Esophagus (tissue), 2 donors: ENCODE data around the gene ZP1. TPM values are rescaled to one million over a fixed set of nuclear protein-coding genes. Genes with fewer than 3 reads are reported as not detected.

ENCODE experiments used
- H3K27ac ChIP-seq, 2 donors: one replicate each; pipeline ENCODE4 v1.5.1; 2013; ENCODE audit warnings: low read depth in 2 of 2, mild to moderate bottlenecking in 2 of 2, inconsistent platforms in 1 of 2, low read length in 1 of 2, moderate library complexity in 1 of 2
- H3K27me3 ChIP-seq, 2 donors: one replicate each; pipeline ENCODE4 v1.6.1; 2013; ENCODE audit warnings: low read length in 2 of 2, control low read depth in 1 of 2, mild to moderate bottlenecking in 1 of 2; ENCODE audit not compliant: insufficient read depth in 2 of 2, control insufficient read depth in 1 of 2
- H3K36me3 ChIP-seq, 2 donors: one replicate each; pipeline ENCODE4 v1.6.1; 2013; ENCODE audit warnings: low read length in 1 of 2; ENCODE audit not compliant: control insufficient read depth in 2 of 2, insufficient read depth in 2 of 2
- H3K4me1 ChIP-seq, 2 donors: one replicate each; pipeline ENCODE4 v1.6.1; 2013; ENCODE audit warnings: low read length in 1 of 2; ENCODE audit not compliant: control insufficient read depth in 2 of 2, insufficient read depth in 2 of 2
- H3K4me3 ChIP-seq, 2 donors: one replicate each; pipeline ENCODE4 v1.5.1; 2013; ENCODE audit warnings: low read length in 2 of 2, mild to moderate bottlenecking in 2 of 2, low read depth in 1 of 2, moderate library complexity in 1 of 2
- H3K9me3 ChIP-seq, 2 donors: one replicate each; pipeline ENCODE4 v1.6.1; 2013; ENCODE audit warnings: mild to moderate bottlenecking in 2 of 2, low read depth in 1 of 2, low read length in 1 of 2, moderate library complexity in 1 of 2; ENCODE audit not compliant: control insufficient read depth in 2 of 2, insufficient read depth in 1 of 2
- WGBS, 2 donors: extraction: QIAGEN DNeasy Blood & Tissue Kit; methylation state at CpG; one replicate each; pipeline ENCODE4 v1.1.7; 2013; 5-methylcytosine and 5-hydroxymethylcytosine counted together
- polyA plus RNA-seq, 2 donors: library from polyadenylated mRNA; stranded (reverse); fragments of 200-250 nt; gene quantifications; one replicate each; pipeline ENCODE4 v1.2.3, GENCODE V29; 2013
- donor health status: healthy with polysubstance abuse.
- donor health status: Bipolar disorder and iron deficiency.

Gene ZP1
- polyA plus RNA-seq, 2 donors: 0.06 to 0.08 TPM

GRCh38 chr11:60852117-60852981 is 15.0 kb upstream of the ZP1 start:
- no peak overlapping the region for H3K27ac ChIP-seq
- peaks cover 0 to 8% of the 10 kb centered on the region in 2 donors for H3K9me3 ChIP-seq
- 53 to 70% methylated on average over 74 to 78 of the region's 78 CpGs for WGBS, 2 donors
- no peak overlapping the region for H3K4me3 ChIP-seq
- no peaks in the 10 kb centered on the region for H3K4me1 ChIP-seq
- H3K27me3 ChIP-seq: no peaks in the 10 kb centered on the region
- H3K36me3 ChIP-seq: peaks cover 9 to 46% of the 10 kb centered on the region in 2 donors

- Histone ChIP-seq H3K4me1 (no peaks in the 10 kb centered on the region), H3K4me3 (no peak overlapping the region), H3K27ac (no peak overlapping the region), H3K36me3 (peaks cover 4 to 39% of the 10 kb centered on the region in 2 donors), H3K9me3 (peaks cover 0 to 8% of the 10 kb centered on the region in 2 donors), H3K27me3 (no peaks in the 10 kb centered on the region)
- 86 to 89% methylated on average over 68 of the region's 68 CpGs for WGBS, 2 donors
These were observed 14.1 kb upstream of the ZP1 start for GRCh38 chr11:60852982-60853950.

GRCh38 chr11:60854140-60854846 is 13.0 kb upstream of the ZP1 start:
- H3K27ac ChIP-seq: no peak overlapping the region
- H3K9me3 ChIP-seq: peaks cover 0 to 8% of the 10 kb centered on the region in 2 donors
- H3K4me1 ChIP-seq: no peaks in the 10 kb centered on the region
- WGBS, 2 donors: 80 to 82% methylated on average over 8 of the region's 8 CpGs
- H3K4me3 ChIP-seq: no peak overlapping the region
- no peaks in the 10 kb centered on the region for H3K27me3 ChIP-seq
- H3K36me3 ChIP-seq: peaks cover 4 to 31% of the 10 kb centered on the region in 2 donors

- Histone ChIP-seq H3K27me3 (no peaks in the 10 kb centered on the region), H3K27ac (no peak overlapping the region), H3K4me1 (no peaks in the 10 kb centered on the region), H3K9me3 (peaks cover 0 to 8% of the 10 kb centered on the region in 2 donors), H3K36me3 (peaks cover 4 to 24% of the 10 kb centered on the region in 2 donors), H3K4me3 (peak overlapping the region in 1 of 2 donors; percentile 5)
- 47 to 65% methylated on average over 8 of the region's 8 CpGs for WGBS, 2 donors
These were observed 12.3 kb upstream of the ZP1 start for GRCh38 chr11:60854847-60855725.

- Histone ChIP-seq H3K27me3 (no peaks in the 10 kb centered on the region), H3K36me3 (peaks cover 0 to 16% of the 10 kb centered on the region in 2 donors), H3K27ac (no peak within 1 kb of the TSS), H3K4me1 (no peaks in the 10 kb centered on the region), H3K9me3 (peaks cover 0 to 8% of the 10 kb centered on the region in 2 donors), H3K4me3 (peak within 1 kb of the TSS in 1 of 2 donors; percentile 5)
- WGBS, 2 donors: 43 to 50% methylated on average over 14 of the region's 14 CpGs
These were observed 11.4 kb upstream of the ZP1 start, which contains the start of gene PTGDR2 for GRCh38 chr11:60855726-60856633. PTGDR2 (minus strand) TSS chr11:60855950; CDS start chr11:60853722, 2,228 bp downstream.

GRCh38 chr11:60857378-60858232 is 9.7 kb upstream of the ZP1 start:
- no peaks in the 10 kb centered on the region for H3K27me3 ChIP-seq
- H3K27ac ChIP-seq: no peak overlapping the region
- H3K36me3 ChIP-seq: peaks cover 0 to 6% of the 10 kb centered on the region in 2 donors
- H3K4me1 ChIP-seq: no peaks in the 10 kb centered on the region
- H3K4me3 ChIP-seq: no peak overlapping the region
- peaks cover 0 to 2% of the 10 kb centered on the region in 2 donors for H3K9me3 ChIP-seq
- 70 to 83% methylated on average over 5 of the region's 5 CpGs for WGBS, 2 donors

- Histone ChIP-seq H3K4me3 (no peak overlapping the region), H3K27me3 (no peaks in the 10 kb centered on the region), H3K27ac (no peak overlapping the region), H3K4me1 (no peaks in the 10 kb centered on the region), H3K36me3 (no peaks in the 10 kb centered on the region), H3K9me3 (no peaks in the 10 kb centered on the region)
- WGBS, 2 donors: 82 to 85% methylated on average over 8 of the region's 8 CpGs
These were observed 9.1 kb upstream of the ZP1 start for GRCh38 chr11:60858236-60858635.
